Thyroid gland (tissue), 4 donors: ENCODE results near the gene FHIT. TPM values are rescaled to one million over a fixed set of nuclear protein-coding genes. Genes with fewer than 3 reads are reported as not detected.

ENCODE experiments used
- DNase-seq, 2 donors: peaks; one replicate each; pipeline ENCODE4 v3.0.0-alpha.2; 2019
- H3K27ac ChIP-seq, 3 donors: fragments of 200-600 bp; sonication (generic); 1 replicate in 2 of 3; 2 replicates in 1 of 3; pipeline ENCODE4 v1.5.1; 2016 to 2019; ENCODE audit warnings: mild to moderate bottlenecking in 1 of 3, moderate library complexity in 1 of 3
- H3K27me3 ChIP-seq: fragments of 200-600 bp; sonication (generic); one replicate; pipeline ENCODE4 v1.5.1; 2019
- H3K36me3 ChIP-seq, 2 donors: fragments of 200-600 bp; sonication (generic); one replicate each; pipeline ENCODE4 v1.5.1; 2016 to 2019
- H3K4me1 ChIP-seq, 2 donors: fragments of 200-600 bp; sonication (generic); one replicate each; pipeline ENCODE4 v1.5.1; 2017 to 2019
- H3K4me3 ChIP-seq, 3 donors: fragments of 200-600 bp; sonication (generic); replicated peaks in 1 of 3; 1 replicate in 2 of 3; 2 replicates in 1 of 3; pipeline ENCODE4 v1.5.1; 2016; ENCODE audit warnings: mild to moderate bottlenecking in 1 of 3
- H3K9me3 ChIP-seq: fragments of 200-600 bp; sonication (generic); one replicate; pipeline ENCODE4 v1.5.1; 2017
- CTCF ChIP-seq, 6 experiments: fragments of 200-600 bp in 3 of 6; fragments of 450-650 bp in 3 of 6; sonication (generic) in 3 of 6; IDR thresholded peaks; one replicate each; pipeline ENCODE4 v1.5.1; 2016 to 2019; ENCODE audit warnings: antibody characterized with exemption in 6 of 6, mild to moderate bottlenecking in 2 of 6, inconsistent platforms in 1 of 6, moderate library complexity in 1 of 6
- POLR2A ChIP-seq, 2 donors: fragments of 450-650 bp; IDR thresholded peaks; one replicate each; pipeline ENCODE4 v1.6.1; 2017; ENCODE audit warnings: antibody characterized with exemption in 2 of 2, mild to moderate bottlenecking in 2 of 2, moderate library complexity in 1 of 2
- WGBS, 2 donors: methylation state at CpG; one replicate each; pipeline ENCODE4 v1.1.5; 2017; 5-methylcytosine and 5-hydroxymethylcytosine counted together
- intact Hi-C: fragments of 100-400 bp; cut with DNase I; formaldehyde crosslinking; loops from one replicate; pipeline ENCODE4 v1.15.1; 2023
- total RNA-seq, 4 donors: library from RNA; depleted of rRNA; stranded (reverse); fragments of >200 nt; gene quantifications; one replicate each; pipeline ENCODE4 v1.2.3, GENCODE V29; 2016

Gene FHIT
- total RNA-seq, 4 donors from 2014 or later = 12.2 to 18.9 (median 16.2) TPM

GRCh38 chr3:60206206-60206605, 1045.0 kb downstream of the FHIT start:
- WGBS, 2 donors = 45 to 58% methylated on average over 2 of the region's 2 CpGs
- no peak for DNase-seq
- intact Hi-C loops = no loop called here
- Histone ChIP-seq H3K9me3 (no peaks in the 10 kb centered on the region), H3K4me3 (no peak overlapping the region), H3K27me3 (no peaks in the 10 kb centered on the region), H3K27ac (no peak overlapping the region), H3K36me3 (no peaks in the 10 kb centered on the region), H3K4me1 (no peaks in the 10 kb centered on the region)
- TF ChIP-seq CTCF (IDR thresholded peaks at IDR 0.05) (no peak), POLR2A (IDR thresholded peaks at IDR 0.05) (no peak)

- no peak overlapping the region for H3K27ac ChIP-seq
- no peak for TF ChIP-seq CTCF (IDR thresholded peaks at IDR 0.05)
- no peak for TF ChIP-seq POLR2A (IDR thresholded peaks at IDR 0.05)
- no peak for DNase-seq
- intact Hi-C loops = no loop called here
- H3K9me3 ChIP-seq = no peaks in the 10 kb centered on the region
- WGBS, 2 donors = 58 to 79% methylated on average over 3 of the region's 3 CpGs
- no peaks in the 10 kb centered on the region for H3K4me1 ChIP-seq
- no peaks in the 10 kb centered on the region for H3K36me3 ChIP-seq
- no peaks in the 10 kb centered on the region for H3K27me3 ChIP-seq
- no peak overlapping the region for H3K4me3 ChIP-seq
These were observed 1049.1 kb downstream of the FHIT start for GRCh38 chr3:60202052-60202726.

- intact Hi-C loops = no loop called here
- TF ChIP-seq CTCF (IDR thresholded peaks at IDR 0.05) (no peak), POLR2A (IDR thresholded peaks at IDR 0.05) (no peak)
- Histone ChIP-seq H3K4me3 (no peak overlapping the region), H3K27ac (no peak overlapping the region), H3K9me3 (no peaks in the 10 kb centered on the region), H3K36me3 (no peaks in the 10 kb centered on the region), H3K4me1 (no peaks in the 10 kb centered on the region), H3K27me3 (no peaks in the 10 kb centered on the region)
- DNase-seq = no peak
- WGBS, 2 donors = 0 to 67% methylated on average over 1 of the region's 1 CpG
These were observed 1051.9 kb downstream of the FHIT start for GRCh38 chr3:60199306-60199705.

GRCh38 chr3:60198179-60198720, 1053.0 kb downstream of the FHIT start:
- Histone ChIP-seq H3K9me3 (no peaks in the 10 kb centered on the region), H3K36me3 (no peaks in the 10 kb centered on the region), H3K4me1 (no peaks in the 10 kb centered on the region), H3K27ac (no peak overlapping the region), H3K4me3 (no peak overlapping the region), H3K27me3 (no peaks in the 10 kb centered on the region)
- no peak for DNase-seq
- WGBS, 2 donors = 82 to 88% methylated on average over 5 of the region's 5 CpGs
- intact Hi-C loops = no loop called here
- no peak for TF ChIP-seq POLR2A (IDR thresholded peaks at IDR 0.05)
- no peak for TF ChIP-seq CTCF (IDR thresholded peaks at IDR 0.05)

- 94 to 96% methylated on average over 7 of the region's 7 CpGs for WGBS, 2 donors
- no peaks in the 10 kb centered on the region for H3K4me1 ChIP-seq
These were observed 1058.7 kb downstream of the FHIT start for GRCh38 chr3:60192297-60193114.

More at GRCh38 chr3:60192297-60193114, 1058.7 kb downstream of the FHIT start:
- H3K27ac ChIP-seq = no peak overlapping the region
- H3K9me3 ChIP-seq = no peaks in the 10 kb centered on the region
- no peak for DNase-seq
- H3K27me3 ChIP-seq = no peaks in the 10 kb centered on the region
- intact Hi-C loops = no loop called here
- H3K36me3 ChIP-seq = no peaks in the 10 kb centered on the region
- no peak for TF ChIP-seq CTCF (IDR thresholded peaks at IDR 0.05)
- TF ChIP-seq POLR2A (IDR thresholded peaks at IDR 0.05) = no peak
- no peak overlapping the region for H3K4me3 ChIP-seq
